HL-60 (cell line): ENCODE measurements around the gene GLRA1.

Experiments used
- GABPA ChIP-seq: IDR thresholded peaks from 2 replicates; pipeline ENCODE4 v1.6.1; 2012; ENCODE audit warnings: low read depth
- POLR2AphosphoS5 ChIP-seq: IDR thresholded peaks from 2 replicates; pipeline ENCODE4 v1.6.1; 2012; ENCODE audit warnings: low read depth
- SPI1 ChIP-seq: IDR thresholded peaks from 2 replicates; pipeline ENCODE4 v1.6.1; 2012; ENCODE audit warnings: low read depth, mild to moderate bottlenecking, borderline replicate concordance
- TF ChIP-seq, protein P1 (sequence below): IDR thresholded peaks from one replicate; pipeline ENCODE4 v1.5.1; 2011; ENCODE audit warnings: low read length, control low read depth, inconsistent platforms; ENCODE audit not compliant: insufficient read depth
- TF ChIP-seq, protein P2 (sequence below): IDR thresholded peaks from 2 replicates; pipeline ENCODE4 v1.6.1; 2012; ENCODE audit warnings: low read depth; ENCODE audit not compliant: insufficient replicate concordance

DNA sequence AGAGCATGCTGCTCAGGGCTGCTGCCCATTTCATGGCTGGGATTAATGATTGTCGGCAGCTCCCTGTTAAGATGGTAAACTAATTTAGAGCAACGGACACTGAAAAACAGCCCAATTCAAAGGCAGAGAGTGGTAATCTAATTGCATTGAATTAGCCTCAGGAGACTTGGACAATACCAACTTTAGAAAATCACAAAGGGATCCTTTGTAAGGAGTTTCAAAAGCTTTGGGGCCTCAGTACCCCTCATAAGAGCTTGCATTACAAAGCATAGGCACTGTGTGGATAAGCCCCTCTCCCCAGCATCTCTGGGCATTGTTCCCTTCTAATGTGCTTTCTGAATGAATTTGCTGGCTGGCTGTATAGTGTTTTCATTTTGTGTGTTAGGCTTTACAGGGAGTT lies 6.7 kb downstream of the GLRA1 start:
- TF ChIP-seq GABPA (no peak), POLR2AphosphoS5 (no peak), SPI1 (no peak)
- TF ChIP-seq, protein P1, sequence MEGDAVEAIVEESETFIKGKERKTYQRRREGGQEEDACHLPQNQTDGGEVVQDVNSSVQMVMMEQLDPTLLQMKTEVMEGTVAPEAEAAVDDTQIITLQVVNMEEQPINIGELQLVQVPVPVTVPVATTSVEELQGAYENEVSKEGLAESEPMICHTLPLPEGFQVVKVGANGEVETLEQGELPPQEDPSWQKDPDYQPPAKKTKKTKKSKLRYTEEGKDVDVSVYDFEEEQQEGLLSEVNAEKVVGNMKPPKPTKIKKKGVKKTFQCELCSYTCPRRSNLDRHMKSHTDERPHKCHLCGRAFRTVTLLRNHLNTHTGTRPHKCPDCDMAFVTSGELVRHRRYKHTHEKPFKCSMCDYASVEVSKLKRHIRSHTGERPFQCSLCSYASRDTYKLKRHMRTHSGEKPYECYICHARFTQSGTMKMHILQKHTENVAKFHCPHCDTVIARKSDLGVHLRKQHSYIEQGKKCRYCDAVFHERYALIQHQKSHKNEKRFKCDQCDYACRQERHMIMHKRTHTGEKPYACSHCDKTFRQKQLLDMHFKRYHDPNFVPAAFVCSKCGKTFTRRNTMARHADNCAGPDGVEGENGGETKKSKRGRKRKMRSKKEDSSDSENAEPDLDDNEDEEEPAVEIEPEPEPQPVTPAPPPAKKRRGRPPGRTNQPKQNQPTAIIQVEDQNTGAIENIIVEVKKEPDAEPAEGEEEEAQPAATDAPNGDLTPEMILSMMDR = no peak
- TF ChIP-seq, protein P2, sequence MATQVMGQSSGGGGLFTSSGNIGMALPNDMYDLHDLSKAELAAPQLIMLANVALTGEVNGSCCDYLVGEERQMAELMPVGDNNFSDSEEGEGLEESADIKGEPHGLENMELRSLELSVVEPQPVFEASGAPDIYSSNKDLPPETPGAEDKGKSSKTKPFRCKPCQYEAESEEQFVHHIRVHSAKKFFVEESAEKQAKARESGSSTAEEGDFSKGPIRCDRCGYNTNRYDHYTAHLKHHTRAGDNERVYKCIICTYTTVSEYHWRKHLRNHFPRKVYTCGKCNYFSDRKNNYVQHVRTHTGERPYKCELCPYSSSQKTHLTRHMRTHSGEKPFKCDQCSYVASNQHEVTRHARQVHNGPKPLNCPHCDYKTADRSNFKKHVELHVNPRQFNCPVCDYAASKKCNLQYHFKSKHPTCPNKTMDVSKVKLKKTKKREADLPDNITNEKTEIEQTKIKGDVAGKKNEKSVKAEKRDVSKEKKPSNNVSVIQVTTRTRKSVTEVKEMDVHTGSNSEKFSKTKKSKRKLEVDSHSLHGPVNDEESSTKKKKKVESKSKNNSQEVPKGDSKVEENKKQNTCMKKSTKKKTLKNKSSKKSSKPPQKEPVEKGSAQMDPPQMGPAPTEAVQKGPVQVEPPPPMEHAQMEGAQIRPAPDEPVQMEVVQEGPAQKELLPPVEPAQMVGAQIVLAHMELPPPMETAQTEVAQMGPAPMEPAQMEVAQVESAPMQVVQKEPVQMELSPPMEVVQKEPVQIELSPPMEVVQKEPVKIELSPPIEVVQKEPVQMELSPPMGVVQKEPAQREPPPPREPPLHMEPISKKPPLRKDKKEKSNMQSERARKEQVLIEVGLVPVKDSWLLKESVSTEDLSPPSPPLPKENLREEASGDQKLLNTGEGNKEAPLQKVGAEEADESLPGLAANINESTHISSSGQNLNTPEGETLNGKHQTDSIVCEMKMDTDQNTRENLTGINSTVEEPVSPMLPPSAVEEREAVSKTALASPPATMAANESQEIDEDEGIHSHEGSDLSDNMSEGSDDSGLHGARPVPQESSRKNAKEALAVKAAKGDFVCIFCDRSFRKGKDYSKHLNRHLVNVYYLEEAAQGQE = no peak
